ENCODE data around the gene GNB1.

GRCh38 chr1:1806890-1807289, 84.0 kb downstream of the GNB1 start:
- TF ChIP-seq CSRNP3 (CRISPR knock-in tag; IDR thresholded peaks at IDR 0.05) = no peak
- TF ChIP-seq TOX (CRISPR knock-in tag; IDR thresholded peaks at IDR 0.05; ENCODE audit: borderline replicate concordance) = no peak
- TF ChIP-seq, protein P1, sequence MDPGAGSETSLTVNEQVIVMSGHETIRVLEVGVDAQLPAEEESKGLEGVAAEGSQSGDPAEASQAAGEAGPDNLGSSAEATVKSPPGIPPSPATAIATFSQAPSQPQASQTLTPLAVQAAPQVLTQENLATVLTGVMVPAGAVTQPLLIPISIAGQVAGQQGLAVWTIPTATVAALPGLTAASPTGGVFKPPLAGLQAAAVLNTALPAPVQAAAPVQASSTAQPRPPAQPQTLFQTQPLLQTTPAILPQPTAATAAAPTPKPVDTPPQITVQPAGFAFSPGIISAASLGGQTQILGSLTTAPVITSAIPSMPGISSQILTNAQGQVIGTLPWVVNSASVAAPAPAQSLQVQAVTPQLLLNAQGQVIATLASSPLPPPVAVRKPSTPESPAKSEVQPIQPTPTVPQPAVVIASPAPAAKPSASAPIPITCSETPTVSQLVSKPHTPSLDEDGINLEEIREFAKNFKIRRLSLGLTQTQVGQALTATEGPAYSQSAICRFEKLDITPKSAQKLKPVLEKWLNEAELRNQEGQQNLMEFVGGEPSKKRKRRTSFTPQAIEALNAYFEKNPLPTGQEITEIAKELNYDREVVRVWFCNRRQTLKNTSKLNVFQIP (CRISPR knock-in tag; IDR thresholded peaks at IDR 0.05; ENCODE audit: borderline replicate concordance, low read depth) = no peak
- TF ChIP-seq PPARA (CRISPR knock-in tag; IDR thresholded peaks at IDR 0.05; ENCODE audit: borderline replicate concordance) = no peak
- TF ChIP-seq CREB5 (CRISPR knock-in tag; IDR thresholded peaks at IDR 0.05; ENCODE audit: low read depth) = no peak
- TF ChIP-seq ZNF565 (CRISPR knock-in tag; conservative IDR thresholded peaks at IDR 0.05; ENCODE audit: low read depth) = no peak
- no peak for TF ChIP-seq RARB (CRISPR knock-in tag; IDR thresholded peaks at IDR 0.05)
- TF ChIP-seq ZNF8 (CRISPR knock-in tag; IDR thresholded peaks at IDR 0.05) = no peak
- TF ChIP-seq CSDC2 (CRISPR knock-in tag; IDR thresholded peaks at IDR 0.05) = no peak
- no peak for TF ChIP-seq ESRRG (CRISPR knock-in tag; IDR thresholded peaks at IDR 0.05)
- TF ChIP-seq ARNTL (CRISPR knock-in tag; IDR thresholded peaks at IDR 0.05; ENCODE audit: borderline replicate concordance, low read depth) = no peak
- TF ChIP-seq, protein P2, sequence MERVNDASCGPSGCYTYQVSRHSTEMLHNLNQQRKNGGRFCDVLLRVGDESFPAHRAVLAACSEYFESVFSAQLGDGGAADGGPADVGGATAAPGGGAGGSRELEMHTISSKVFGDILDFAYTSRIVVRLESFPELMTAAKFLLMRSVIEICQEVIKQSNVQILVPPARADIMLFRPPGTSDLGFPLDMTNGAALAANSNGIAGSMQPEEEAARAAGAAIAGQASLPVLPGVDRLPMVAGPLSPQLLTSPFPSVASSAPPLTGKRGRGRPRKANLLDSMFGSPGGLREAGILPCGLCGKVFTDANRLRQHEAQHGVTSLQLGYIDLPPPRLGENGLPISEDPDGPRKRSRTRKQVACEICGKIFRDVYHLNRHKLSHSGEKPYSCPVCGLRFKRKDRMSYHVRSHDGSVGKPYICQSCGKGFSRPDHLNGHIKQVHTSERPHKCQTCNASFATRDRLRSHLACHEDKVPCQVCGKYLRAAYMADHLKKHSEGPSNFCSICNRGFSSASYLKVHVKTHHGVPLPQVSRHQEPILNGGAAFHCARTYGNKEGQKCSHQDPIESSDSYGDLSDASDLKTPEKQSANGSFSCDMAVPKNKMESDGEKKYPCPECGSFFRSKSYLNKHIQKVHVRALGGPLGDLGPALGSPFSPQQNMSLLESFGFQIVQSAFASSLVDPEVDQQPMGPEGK (CRISPR knock-in tag; IDR thresholded peaks at IDR 0.05; ENCODE audit: borderline replicate concordance) = no peak
- TF ChIP-seq TCF4 (CRISPR knock-in tag; IDR thresholded peaks at IDR 0.05; ENCODE audit: borderline replicate concordance) = no peak

All from SK-N-SH treated with all-trans-retinoic acid at 6 μM for 48 hours (cell line).